ENCODE measurements around the gene RGL2. TPM values are rescaled to one million over a fixed set of nuclear protein-coding genes. Genes with fewer than 3 reads are reported as not detected.
A peak's percentile ranks its signal among the peaks of the same experiment; 100 is the strongest.

RGL2 gene
- total and polyA plus RNA-seq, 2 of the 13 experiments (the other 11 are each of a cell fraction or from before 2014, with no cell fraction given), result 22.9 to 47.4 TPM

GRCh38 chr6:33276864-33277662, 21.7 kb downstream of the RGL2 start, which contains the start of gene B3GALT4 (continued):
- no peak for TF ChIP-seq KLF15 (CRISPR knock-in tag; IDR thresholded peaks at IDR 0.05; ENCODE audit: borderline replicate concordance)
- no peak for TF ChIP-seq GZF1 (CRISPR knock-in tag; IDR thresholded peaks at IDR 0.05)
- no peak for TF ChIP-seq RFX3 (CRISPR knock-in tag; IDR thresholded peaks at IDR 0.05)
- no peak for TF ChIP-seq TRIM24 (CRISPR knock-in tag; IDR thresholded peaks at IDR 0.05)
- TF ChIP-seq NR2F6 (IDR thresholded peaks at IDR 0.05), result no peak
- TF ChIP-seq NR2F6 (CRISPR knock-in tag; IDR thresholded peaks at IDR 0.05), result no peak
- no peak for TF ChIP-seq JARID2 (CRISPR knock-in tag; IDR thresholded peaks at IDR 0.05; ENCODE audit: insufficient replicate concordance)
- TF ChIP-seq ZBTB37 (CRISPR knock-in tag; IDR thresholded peaks at IDR 0.05), result no peak
- TF ChIP-seq FLYWCH1 (CRISPR knock-in tag; IDR thresholded peaks at IDR 0.05), result no peak
- no peak for TF ChIP-seq NFE2 (CRISPR knock-in tag; IDR thresholded peaks at IDR 0.05)
- TF ChIP-seq HNF1B (CRISPR knock-in tag; IDR thresholded peaks at IDR 0.05), result no peak
- TF ChIP-seq SOX5 (CRISPR knock-in tag; IDR thresholded peaks at IDR 0.05; ENCODE audit: borderline replicate concordance), result no peak
- TF ChIP-seq ZNF350 (CRISPR knock-in tag; IDR thresholded peaks at IDR 0.05; ENCODE audit: borderline replicate concordance, low read depth), result no peak
- peak; percentile 37; the same call in 1 of the 2 replicates for TF ChIP-seq ZC3H4 (CRISPR knock-in tag; IDR thresholded peaks at IDR 0.05; ENCODE audit: borderline replicate concordance)
- TF ChIP-seq REXO4 (CRISPR knock-in tag; IDR thresholded peaks at IDR 0.05; ENCODE audit: borderline replicate concordance), result no peak
- TF ChIP-seq ZHX2 (IDR thresholded peaks at IDR 0.05; ENCODE audit: low read depth), result no peak
- 0 out of 2 replicates have a peak, but pooled peaks have one; percentile 42 for TF ChIP-seq ZHX2 (CRISPR knock-in tag; IDR thresholded peaks at IDR 0.05; ENCODE audit: borderline replicate concordance)
- no peak for TF ChIP-seq HOXA5 (CRISPR knock-in tag; IDR thresholded peaks at IDR 0.05)
- TF ChIP-seq PBX3 (CRISPR knock-in tag; IDR thresholded peaks at IDR 0.05; ENCODE audit: borderline replicate concordance), result no peak

Data from HepG2 (cell line).